GM21717 (cell line): ENCODE data around the gene PRSS36.

Experiments used
- ATAC-seq: cut with Tn5 transposase; IDR thresholded peaks from one replicate; pipeline ENCODE4 v1.9.1; 2021; ENCODE audit warnings: mild to moderate bottlenecking, moderate library complexity; ENCODE audit not compliant: unreplicated experiment

Gene PRSS36

DNA sequence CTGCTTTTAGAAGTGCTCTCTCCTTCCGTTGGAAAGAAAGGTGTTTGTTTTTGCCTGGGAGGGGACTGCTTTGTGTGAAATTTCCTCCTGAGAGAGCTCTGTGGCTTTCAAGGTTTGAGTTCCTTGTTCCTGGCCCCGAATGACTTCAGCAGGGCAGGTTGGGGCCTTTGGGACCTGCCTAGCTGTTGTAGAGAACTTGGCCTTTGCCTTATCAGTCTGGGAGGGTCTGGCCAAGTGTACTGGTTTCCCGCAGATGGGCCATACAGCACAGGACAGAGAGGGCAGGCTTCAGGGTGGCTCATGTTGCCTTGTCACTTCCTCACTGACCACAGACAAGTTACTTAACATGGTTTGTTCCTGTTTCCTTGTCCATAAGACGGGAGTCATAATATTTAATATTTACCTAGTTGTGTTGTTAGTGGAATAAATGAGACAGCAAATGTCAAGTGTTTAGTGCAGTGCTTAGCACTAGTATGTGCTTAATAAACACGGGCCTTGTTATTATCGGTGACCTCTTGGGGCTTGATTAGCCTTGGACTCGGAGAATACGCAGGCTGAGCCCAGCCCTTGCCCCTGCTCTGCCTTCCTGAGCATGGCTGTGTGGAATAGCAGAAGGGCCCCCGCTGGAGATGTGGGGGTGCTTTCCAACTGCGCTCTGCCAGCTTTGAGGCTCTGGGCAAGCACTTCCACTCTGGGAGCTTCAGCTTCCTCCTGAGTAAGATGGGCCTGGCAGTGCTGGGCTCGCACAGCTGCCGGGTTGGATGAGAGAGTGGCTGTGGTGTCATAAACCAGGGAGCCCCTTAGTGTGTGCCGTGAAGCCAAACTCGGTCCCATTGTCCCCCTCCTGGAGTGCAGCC lies 20.9 kb downstream of the PRSS36 start:
- ATAC-seq = no peak

DNA sequence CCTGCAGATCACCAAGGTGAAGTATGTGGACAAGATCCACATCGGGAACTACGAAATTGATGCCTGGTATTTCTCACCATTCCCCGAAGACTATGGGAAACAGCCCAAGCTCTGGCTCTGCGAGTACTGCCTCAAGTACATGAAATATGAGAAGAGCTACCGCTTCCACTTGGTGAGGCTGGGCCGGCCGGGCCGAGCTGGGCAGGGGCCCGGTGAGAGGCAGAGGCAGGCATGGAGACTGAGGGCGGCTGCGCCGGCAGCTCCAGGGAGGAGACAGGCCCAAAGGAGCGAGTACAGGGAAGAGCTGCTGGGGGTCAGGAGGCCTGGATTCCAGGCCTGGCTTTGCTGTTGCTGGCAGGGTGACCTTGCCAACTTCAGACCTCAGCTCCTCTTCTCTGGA lies 22.7 kb downstream of the PRSS36 start:
- ATAC-seq = no peak

DNA sequence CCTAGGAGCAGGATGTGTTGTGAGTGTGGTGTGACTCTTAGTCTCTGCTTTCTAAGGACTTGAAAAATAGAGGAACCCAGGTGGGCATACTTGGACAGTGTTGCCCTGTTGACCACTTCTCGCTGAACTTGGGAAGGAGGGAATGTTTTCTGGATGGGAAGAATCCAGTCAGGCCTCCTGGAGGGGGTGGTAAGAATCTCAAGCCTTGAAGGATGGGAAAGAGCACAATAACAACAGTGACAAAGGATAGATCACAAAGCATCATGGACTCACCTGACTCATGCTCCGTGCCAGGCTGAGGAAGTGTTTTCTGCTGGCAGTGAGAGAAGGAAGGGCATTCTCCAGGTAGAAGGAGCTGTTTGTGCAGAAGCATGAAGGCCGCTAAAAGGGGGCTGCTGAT lies 24.0 kb downstream of the PRSS36 start:
- ATAC-seq = no peak

DNA sequence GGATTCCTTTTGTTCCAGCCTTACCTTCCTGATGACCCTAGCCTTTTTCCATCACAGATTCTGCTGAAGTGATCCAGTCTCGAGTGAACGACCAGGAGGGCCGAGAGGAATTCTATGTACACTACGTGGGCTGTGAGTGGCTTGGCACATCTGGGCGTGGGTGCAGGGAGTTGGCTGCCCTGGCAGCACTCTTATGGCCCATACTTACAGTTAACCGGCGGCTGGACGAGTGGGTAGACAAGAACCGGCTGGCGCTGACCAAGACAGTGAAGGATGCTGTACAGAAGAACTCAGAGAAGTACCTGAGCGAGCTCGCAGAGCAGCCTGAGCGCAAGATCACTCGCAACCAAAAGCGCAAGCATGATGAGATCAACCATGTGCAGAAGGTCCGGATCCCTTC lies 29.7 kb downstream of the PRSS36 start:
- no peak for ATAC-seq

DNA sequence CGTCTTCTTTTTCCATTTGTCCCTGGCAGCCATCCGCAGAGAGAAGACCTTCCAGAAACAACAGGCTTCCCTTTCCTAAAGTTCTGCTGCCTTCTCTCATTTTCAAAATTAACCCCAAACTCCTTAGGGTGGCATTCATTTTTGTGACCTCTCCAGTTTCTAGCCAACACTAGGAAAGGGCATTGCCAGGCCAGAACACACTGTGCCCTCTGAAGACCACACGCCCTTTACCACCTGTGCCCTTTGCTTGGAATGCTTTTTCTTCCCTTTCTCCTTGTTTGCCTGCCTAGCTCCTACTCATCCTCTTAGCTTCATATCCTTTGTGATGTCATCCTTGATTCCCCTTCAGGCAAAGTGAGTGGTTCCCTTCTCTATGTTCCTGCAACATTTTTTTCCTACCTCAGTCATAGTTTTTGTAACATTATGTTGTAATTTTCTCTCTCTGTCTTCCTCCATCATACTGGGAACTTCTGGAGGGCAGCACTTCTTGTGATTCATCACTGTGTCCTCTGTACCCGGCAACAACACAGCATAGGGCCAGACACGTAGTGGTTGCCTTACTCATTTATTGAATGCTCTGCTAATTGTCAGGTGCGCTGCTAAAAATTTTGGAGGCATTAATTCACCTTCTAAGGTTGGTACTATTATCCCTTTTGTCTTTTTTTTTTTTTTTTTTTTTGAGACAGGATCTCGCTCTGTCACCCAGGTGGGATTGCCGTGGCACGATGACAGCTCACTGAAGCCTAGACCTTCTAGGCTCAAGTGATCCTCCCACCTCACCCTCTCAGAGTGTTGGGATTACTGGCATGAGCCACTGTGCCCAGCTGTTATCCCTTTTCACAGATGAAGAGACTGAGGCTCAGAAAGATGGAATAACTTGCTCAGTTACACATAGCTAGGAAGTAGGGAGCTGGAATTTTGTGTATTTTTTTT lies 31.4 kb downstream of the PRSS36 start:
- ATAC-seq = no peak

DNA sequence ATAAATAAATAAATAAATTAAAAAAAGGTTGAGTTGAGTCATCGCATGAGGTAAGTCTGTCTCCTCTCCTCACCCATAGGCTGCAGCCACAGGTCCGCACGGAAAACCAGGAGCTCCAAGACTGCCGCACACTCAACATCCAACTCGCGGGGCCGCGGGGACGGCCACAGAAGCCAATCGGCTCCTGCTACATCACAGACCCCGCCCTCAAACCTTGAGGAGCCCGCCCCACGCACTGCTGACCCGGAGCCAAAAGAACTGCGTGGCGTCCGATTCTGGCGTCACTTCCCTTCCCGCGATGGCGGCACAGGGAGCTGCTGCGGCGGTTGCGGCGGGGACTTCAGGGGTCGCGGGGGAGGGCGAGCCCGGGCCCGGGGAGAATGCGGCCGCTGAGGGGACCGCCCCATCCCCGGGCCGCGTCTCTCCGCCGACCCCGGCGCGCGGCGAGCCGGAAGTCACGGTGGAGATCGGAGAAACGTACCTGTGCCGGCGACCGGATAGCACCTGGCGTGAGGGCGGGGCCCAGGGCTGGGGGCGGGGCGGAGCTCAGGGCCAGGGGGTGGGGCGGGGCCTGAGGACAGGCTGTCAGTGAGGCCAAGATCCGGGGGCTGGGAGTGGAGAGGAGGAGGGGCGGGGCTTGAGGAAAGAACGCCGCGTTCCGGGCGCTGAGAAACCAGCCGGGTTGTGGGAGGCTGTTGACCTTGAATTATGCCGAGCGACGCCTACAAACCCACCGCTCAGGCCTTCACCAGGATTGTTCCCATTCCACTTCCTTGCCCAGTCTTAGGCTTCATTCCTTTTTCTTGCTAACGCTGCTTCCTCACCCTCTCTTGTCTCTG lies 32.3 kb downstream of the PRSS36 start, which contains the start of gene KAT8:
Gene KAT8 (plus strand): TSS at position 281 of the 839 bp plus-strand sequence. CDS start 18 bp downstream, at position 299.
- ATAC-seq = peak; percentile 83

DNA sequence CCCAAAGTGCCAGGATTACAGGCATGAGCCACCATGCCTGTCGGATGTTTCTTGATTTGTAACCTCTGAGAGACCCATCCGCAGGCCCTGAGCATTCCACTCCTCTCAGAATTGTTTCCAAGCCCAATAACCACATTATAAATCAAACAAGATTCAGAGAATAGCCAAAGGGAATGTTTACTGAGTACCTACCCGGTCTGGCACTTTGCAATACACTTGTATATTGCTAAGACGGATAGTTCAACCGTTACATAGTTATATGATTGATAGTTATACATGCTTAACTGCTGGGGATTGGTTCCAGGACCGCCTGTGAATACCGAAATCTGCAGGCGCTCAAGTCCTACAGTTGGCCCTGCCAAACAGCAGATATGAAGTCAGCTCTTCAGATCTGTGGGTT lies 35.4 kb downstream of the PRSS36 start:
- no peak for ATAC-seq

DNA sequence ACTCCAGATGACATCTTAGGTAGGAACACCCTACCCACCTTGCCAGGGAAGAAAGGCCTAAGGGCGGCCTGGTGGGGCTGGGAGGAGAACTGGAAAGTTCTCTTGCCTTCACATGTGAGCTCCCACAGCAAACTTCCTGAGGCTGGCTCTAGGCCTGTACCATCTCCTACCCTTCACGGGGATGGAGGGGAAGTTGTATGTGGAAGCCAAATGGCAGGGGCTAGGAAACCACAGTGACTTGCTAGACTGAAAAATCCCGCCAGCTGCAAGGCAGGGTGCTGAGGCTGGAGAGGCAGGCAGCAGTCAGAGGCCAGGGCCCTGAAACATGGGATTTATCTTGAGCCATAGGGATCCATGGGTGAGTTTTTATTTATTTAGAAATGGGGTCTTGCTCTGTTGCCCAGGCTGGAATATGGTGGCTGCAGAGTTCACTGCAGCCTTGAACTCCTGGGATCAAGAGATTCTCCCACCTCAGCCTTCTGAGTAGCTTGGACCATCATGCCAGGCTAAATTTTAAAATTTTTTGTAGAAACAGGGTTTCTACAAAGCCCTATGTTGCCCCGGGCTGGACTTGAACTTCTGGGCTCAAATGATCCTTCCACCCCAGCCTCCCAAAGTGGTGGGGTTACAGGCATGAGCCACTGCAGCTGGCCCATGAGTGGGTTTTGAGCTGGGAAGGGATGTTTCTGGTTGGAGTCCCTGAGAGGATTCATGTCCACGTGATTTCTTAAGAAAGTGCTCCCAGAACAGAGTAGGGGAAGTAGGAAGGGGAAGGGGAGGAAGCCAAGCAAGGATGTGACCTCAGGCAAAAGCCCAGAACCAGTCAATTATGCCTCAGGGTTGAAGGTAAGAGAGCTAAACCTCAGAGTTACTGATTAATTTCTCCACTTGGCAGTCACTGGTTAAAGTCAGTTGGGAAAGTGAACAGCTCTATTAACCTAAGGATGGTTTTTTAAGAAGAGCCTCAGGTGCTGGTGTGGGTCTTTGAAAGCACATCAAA lies 36.4 kb downstream of the PRSS36 start:
- no peak for ATAC-seq

DNA sequence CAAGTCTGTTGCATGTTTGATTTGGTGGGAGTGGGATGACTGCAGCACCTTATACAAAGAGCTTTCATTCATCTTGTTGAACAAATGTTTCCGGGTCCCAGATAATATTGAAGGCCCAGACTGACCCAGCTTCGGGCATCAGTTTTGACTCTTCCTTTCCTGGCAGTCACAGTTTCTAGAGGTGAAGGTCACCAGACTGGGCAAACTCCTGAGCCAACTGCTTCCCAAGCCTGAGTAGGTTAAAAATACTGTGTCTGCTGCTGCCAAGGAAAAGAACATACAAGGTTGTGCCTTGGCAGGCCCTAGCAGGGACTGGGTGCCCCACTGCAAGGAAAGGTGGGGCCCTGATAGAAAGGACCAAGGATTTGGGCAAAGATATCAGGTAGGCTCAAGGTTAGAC lies 37.2 kb downstream of the PRSS36 start:
- ATAC-seq = no peak

DNA sequence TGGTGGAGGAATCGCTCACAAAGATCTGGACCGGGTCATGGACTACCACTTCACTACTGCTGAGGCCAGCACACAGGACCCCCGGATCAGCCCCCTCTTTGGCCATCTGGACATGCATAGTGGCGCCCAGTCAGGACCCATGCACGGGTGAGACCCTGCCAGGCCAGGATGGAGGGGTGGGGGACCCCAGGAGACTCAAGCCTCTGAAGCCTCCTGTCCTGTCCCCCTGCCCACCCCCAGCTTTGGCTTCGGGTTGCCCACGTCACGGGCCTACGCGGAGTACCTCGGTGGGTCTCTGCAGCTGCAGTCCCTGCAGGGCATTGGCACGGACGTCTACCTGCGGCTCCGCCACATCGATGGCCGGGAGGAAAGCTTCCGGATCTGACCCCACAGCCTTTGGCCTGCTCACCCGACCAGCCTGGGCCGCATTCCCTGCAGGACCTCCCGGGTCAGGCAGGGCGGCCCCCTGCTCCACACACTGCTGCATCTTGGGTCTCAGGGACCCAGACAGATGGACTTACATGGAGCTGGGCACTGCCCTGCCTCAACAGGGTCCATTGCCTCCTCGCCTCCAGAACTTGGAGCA lies 37.9 kb downstream of the PRSS36 start:
- no peak for ATAC-seq

DNA sequence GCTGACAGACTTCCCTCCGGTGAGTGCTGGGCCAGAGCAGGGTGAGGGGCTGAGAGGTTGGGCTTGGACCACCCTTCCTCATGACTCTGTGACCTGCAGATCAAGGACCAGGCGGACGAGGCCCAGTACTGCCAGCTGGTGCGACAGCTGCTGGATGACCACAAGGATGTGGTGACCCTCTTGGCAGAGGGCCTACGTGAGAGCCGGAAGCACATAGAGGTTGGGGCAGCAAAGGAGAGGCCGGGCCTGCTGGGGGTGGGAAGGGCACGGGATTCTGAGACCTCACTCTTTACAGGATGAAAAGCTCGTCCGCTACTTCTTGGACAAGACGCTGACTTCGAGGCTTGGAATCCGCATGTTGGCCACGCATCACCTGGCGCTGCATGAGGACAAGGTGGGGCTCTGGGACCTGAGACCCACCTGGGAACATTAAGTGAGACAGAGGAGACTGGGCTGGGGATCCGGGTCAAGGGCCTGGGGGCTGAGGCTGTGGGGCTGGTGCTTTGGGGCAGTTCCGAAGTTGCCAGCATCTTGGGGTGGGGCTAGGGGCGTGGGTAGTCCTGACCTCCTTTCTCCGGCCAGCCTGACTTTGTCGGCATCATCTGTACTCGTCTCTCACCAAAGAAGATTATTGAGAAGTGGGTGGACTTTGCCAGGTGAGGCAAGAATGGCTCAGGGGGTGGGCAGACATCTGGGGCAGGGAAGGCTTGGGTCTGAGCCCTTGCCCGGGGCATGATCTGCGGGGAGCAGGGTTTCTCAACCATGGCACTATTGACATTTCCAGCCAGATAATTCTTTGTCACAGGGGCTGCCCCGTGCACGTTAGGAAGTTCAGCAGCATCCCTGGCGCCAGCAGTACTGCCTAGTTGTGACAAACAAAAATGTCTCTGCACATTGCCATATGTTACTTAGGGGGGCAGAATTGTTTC lies 39.5 kb downstream of the PRSS36 start:
- ATAC-seq = no peak

DNA sequence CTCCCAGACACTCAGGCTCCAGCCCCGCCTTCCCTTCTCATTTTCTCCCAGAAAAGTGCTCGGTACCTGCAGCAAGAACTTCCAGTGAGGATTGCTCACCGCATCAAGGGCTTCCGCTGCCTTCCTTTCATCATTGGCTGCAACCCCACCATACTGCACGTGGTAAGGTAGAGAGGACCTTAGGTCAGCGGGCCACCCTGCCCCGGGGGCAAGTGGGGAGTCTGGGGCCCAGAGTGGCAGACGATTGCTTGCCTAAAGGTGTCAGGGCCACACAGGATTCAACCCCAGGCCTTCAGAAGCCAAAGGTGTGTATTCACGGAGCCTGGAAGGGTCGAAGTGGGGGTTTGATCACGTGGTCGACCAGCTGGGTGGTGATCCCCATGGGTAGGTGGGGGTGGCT lies 40.2 kb downstream of the PRSS36 start:
- ATAC-seq = no peak

DNA sequence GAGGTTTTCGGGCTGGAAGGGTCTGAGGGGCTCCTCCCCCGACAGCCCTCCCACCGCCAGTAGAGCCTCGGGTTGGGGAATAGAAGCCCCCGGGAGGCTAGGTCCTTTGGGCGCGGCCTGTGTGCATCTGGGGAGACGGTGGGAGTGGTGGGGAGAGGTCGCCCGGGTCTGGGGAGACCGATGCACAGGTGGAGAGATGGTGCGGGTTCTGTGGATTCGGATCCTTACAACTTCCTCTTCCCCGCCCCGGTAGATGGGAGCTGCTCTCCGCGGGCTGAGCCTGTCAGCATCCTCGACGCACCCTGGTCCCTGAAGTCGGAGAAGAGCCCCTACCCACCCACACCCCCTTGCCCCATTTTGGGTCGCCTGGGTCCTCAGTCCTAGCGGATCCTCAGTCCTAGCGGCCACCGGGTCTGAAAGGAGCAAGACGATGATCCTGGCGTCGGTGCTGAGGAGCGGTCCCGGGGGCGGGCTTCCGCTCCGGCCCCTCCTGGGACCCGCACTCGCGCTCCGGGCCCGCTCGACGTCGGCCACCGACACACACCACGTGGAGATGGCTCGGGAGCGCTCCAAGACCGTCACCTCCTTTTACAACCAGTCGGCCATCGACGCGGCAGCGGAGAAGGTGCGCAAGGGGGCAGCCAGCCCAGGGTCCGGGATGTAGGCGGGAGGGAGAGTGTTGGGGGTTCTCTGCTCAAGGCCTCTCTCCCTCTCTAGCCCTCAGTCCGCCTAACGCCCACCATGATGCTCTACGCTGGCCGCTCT lies 40.9 kb downstream of the PRSS36 start:
- no peak for ATAC-seq

DNA sequence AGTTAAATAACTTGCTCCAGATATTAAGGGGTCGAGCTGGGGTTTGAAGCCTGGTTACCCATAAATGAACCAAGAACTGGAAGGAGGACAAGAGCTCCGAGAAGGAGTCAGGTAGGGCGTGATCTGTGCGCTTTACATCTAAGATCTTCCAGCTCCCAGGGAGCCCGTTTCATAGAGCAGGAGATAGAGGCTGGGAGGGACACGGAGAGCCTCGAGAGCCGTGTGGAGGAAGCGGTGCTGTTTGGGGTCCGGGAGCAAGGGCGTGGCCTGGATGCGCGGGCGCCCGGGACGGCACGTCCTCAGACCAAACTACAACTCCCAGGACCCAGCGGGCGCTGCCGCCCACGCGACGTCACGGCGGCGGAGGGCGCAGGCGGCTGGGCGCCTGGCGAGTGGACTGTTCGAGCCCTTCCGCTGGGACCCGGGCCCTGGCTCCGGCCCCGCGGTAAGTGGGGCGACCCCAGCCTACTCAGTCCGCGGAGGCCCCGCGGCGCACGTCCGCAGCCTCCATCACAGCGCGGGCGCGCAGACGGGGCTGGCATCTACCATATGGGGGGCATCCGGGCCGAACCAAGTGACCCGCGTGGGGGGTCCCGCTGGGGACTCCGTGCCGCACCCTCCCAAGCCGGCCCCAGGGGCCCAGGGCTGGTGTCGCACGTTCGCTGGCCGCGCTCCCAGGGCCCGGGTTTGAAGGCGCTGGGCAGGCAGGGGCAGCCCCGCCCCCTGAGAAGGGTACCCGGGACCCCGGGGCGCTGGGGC lies 41.7 kb downstream of the PRSS36 start, which contains the start of gene BCKDK:
Gene BCKDK (plus strand): TSS at position 352 of the 759 bp plus-strand sequence. CDS start 838 bp downstream, outside the sequence.
- peak; percentile 80 for ATAC-seq

DNA sequence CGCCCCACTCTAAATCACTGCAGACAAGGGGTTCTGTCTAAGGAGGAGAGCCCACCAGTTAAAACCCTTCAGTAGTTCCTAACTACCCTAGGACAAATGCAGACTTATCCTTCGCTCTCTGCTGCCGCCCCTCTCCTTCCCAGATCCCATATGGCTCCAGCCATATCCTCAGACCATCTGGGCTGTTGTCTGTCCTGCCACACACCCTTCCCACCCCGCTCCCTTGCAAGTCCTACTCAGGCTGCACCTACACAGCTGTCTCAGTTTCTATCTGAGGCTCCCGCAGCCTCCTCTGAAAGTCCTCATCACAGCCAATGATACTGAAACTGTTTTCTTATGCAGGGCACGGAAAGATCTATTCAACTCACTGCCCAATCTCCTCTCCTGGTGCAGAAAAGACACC lies 42.4 kb downstream of the PRSS36 start:
- ATAC-seq = peak; percentile 59
